Body of pancreas (tissue), 4 donors: ENCODE measurements around the gene TMEM151B.

Experiments used
- POLR2A ChIP-seq, 3 donors: fragments of 450-650 bp; IDR thresholded peaks; one replicate each; pipeline ENCODE4 v1.6.1; 2016; ENCODE audit warnings: antibody characterized with exemption in 3 of 3, mild to moderate bottlenecking in 2 of 3
- TF ChIP-seq, protein P1 (sequence below), 7 experiments: fragments of 450-650 bp in 4 of 7; fragments of 200-600 bp in 3 of 7; sonication (generic) in 3 of 7; IDR thresholded peaks; one replicate each; pipeline ENCODE4 v1.5.1; 2016 to 2019; ENCODE audit warnings: antibody characterized with exemption in 7 of 7

DNA sequence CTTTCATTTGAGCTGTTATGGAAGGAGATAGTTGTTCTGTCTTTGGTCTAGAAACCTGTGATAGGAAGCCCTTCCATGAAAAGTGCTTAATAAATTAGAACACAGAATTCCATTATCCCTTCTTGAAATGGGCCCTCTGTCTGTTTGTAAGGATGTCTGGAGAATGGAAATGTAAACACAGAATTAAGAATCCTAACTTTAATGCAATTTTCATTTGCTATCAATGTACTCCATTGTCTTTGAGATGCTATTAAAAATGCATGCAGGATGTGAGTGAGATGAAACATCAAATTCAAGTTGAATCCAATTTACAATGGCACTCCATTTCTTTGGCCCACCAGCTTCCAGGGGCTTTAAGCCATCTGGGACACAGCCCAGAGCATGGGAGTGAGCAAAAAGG, 56.8 kb downstream of the TMEM151B start:
- no peak for TF ChIP-seq POLR2A (IDR thresholded peaks at IDR 0.05)
- TF ChIP-seq, protein P1, sequence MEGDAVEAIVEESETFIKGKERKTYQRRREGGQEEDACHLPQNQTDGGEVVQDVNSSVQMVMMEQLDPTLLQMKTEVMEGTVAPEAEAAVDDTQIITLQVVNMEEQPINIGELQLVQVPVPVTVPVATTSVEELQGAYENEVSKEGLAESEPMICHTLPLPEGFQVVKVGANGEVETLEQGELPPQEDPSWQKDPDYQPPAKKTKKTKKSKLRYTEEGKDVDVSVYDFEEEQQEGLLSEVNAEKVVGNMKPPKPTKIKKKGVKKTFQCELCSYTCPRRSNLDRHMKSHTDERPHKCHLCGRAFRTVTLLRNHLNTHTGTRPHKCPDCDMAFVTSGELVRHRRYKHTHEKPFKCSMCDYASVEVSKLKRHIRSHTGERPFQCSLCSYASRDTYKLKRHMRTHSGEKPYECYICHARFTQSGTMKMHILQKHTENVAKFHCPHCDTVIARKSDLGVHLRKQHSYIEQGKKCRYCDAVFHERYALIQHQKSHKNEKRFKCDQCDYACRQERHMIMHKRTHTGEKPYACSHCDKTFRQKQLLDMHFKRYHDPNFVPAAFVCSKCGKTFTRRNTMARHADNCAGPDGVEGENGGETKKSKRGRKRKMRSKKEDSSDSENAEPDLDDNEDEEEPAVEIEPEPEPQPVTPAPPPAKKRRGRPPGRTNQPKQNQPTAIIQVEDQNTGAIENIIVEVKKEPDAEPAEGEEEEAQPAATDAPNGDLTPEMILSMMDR (IDR thresholded peaks at IDR 0.05) = no peak
